Suprapubic skin (tissue), 4 donors: ENCODE results near the gene IL20. TPM values are rescaled to one million over a fixed set of nuclear protein-coding genes. Genes with fewer than 3 reads are reported as not detected.

Experiments used
- DNase-seq, 2 donors: peaks; one replicate each; pipeline ENCODE4 v3.0.0-alpha.2; 2019; ENCODE audit warnings: low spot score in 2 of 2
- H3K27ac ChIP-seq: fragments of 200-600 bp; sonication (generic); one replicate; pipeline ENCODE4 v1.5.1; 2019
- H3K27me3 ChIP-seq: fragments of 200-600 bp; sonication (generic); one replicate; pipeline ENCODE4 v1.5.1; 2019
- H3K36me3 ChIP-seq: fragments of 200-600 bp; sonication (generic); one replicate; pipeline ENCODE4 v1.5.1; 2019
- H3K4me1 ChIP-seq: fragments of 200-600 bp; sonication (generic); one replicate; pipeline ENCODE4 v1.5.1; 2019
- H3K4me3 ChIP-seq: fragments of 200-600 bp; sonication (generic); one replicate; pipeline ENCODE4 v1.5.1; 2019; ENCODE audit warnings: mild to moderate bottlenecking
- H3K9me3 ChIP-seq: fragments of 200-600 bp; sonication (generic); one replicate; pipeline ENCODE4 v1.5.1; 2019
- EP300 ChIP-seq: sonication (generic); formaldehyde crosslinking; IDR thresholded peaks from one replicate; pipeline ENCODE4 v1.6.1; 2017; ENCODE audit warnings: antibody characterized with exemption
- POLR2A ChIP-seq, 2 donors: fragments of 450-650 bp; IDR thresholded peaks; one replicate each; pipeline ENCODE4 v1.6.1; 2017; ENCODE audit warnings: antibody characterized with exemption in 2 of 2, mild to moderate bottlenecking in 2 of 2, moderate library complexity in 2 of 2
- POLR2AphosphoS5 ChIP-seq, 3 donors: sonication (generic); formaldehyde crosslinking; IDR thresholded peaks; one replicate each; pipeline ENCODE4 v1.6.1; 2017; ENCODE audit warnings: antibody characterized with exemption in 3 of 3
- WGBS: methylation state at CpG from one replicate; pipeline ENCODE4 v1.1.5; 2018; 5-methylcytosine and 5-hydroxymethylcytosine counted together
- total RNA-seq, 4 donors: library from RNA; depleted of rRNA; stranded (reverse); fragments of >200 nt; gene quantifications; one replicate each; pipeline ENCODE4 v1.1.0, GENCODE V29; 2016
- TF ChIP-seq, protein P1 (sequence below), 2 donors: fragments of 200-600 bp in 1 of 2; fragments of 450-650 bp in 1 of 2; sonication (generic) in 1 of 2; IDR thresholded peaks; one replicate each; pipeline ENCODE4 v1.5.1; 2016 to 2019; ENCODE audit warnings: antibody characterized with exemption in 2 of 2, mild to moderate bottlenecking in 1 of 2, moderate library complexity in 1 of 2

The IL20 gene
- total RNA-seq, 4 donors from 2014 or later: 0.76 to 1.4 (median 1.0) TPM; not detected in 1

DNA sequence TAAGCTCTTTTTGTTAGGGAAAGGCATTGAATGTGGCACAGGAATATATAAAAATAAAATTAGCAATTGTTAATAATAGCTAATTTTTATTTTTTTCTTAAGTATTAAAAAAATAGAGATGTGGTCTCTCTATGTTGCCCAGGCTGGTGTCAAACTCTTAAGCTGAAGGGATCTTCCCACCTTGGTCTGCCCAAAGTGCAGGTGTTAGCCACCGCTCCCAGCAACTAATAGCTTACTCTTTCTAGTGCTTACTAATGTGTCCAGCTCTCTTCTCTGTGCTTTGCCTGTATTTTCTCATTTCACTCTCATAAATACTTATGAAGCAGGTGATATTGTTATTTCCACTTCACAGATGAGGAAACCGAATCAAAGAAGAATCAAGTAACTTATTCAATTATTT, 18.5 kb downstream of the IL20 start:
- no peak for TF ChIP-seq EP300
- no peak for TF ChIP-seq POLR2AphosphoS5 (IDR thresholded peaks at IDR 0.05)
- TF ChIP-seq POLR2A (IDR thresholded peaks at IDR 0.05): no peak
- TF ChIP-seq, protein P1, sequence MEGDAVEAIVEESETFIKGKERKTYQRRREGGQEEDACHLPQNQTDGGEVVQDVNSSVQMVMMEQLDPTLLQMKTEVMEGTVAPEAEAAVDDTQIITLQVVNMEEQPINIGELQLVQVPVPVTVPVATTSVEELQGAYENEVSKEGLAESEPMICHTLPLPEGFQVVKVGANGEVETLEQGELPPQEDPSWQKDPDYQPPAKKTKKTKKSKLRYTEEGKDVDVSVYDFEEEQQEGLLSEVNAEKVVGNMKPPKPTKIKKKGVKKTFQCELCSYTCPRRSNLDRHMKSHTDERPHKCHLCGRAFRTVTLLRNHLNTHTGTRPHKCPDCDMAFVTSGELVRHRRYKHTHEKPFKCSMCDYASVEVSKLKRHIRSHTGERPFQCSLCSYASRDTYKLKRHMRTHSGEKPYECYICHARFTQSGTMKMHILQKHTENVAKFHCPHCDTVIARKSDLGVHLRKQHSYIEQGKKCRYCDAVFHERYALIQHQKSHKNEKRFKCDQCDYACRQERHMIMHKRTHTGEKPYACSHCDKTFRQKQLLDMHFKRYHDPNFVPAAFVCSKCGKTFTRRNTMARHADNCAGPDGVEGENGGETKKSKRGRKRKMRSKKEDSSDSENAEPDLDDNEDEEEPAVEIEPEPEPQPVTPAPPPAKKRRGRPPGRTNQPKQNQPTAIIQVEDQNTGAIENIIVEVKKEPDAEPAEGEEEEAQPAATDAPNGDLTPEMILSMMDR (IDR thresholded peaks at IDR 0.05): no peak
- H3K36me3 ChIP-seq: no peaks in the 10 kb centered on the region
- H3K27me3 ChIP-seq: peaks cover 2% of the 10 kb centered on the region
- no peak overlapping the region for H3K4me3 ChIP-seq
- H3K27ac ChIP-seq: no peak overlapping the region
- 97% methylated on average over 2 of the region's 2 CpGs for WGBS
- DNase-seq: no peak
- no peaks in the 10 kb centered on the region for H3K9me3 ChIP-seq
- H3K4me1 ChIP-seq: no peaks in the 10 kb centered on the region

DNA sequence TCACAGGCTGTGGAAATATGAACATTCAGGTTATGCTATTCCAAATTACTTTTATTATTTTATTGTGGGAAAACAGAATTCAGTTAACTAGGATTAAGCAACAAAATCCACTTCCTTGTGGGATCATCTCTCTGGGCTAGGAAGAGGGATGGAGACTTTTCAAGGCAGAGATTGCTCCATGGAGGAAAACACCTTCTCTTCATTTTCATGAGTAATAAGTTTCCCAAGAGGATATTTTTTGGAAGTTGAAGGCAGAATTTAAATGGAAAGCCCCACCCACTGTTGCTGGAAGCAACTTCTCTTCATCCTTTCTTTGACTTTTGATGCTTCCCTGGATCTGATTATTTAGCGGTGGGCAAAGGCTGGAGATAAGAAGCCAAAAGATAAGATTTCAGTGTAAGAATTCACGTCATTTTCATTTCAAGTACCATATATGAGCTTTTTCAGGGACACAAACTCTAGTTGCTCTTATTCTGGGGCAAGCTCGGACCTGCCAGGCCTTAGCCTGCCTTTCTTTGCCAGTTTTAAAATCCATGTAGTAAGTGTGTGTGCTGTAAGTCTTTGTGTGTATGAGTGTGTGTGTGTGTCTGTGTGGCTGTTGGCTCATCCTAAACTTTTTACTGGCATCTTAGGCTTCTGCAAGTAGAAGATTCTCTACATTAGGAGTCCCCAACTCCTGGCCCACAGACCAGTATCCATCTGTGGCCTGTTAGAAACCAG, 20.1 kb downstream of the IL20 start:
- no peaks in the 10 kb centered on the region for H3K36me3 ChIP-seq
- peaks cover 6% of the 10 kb centered on the region for H3K4me1 ChIP-seq
- no peak for TF ChIP-seq POLR2AphosphoS5 (IDR thresholded peaks at IDR 0.05)
- TF ChIP-seq, protein P1 (IDR thresholded peaks at IDR 0.05): no peak
- no peak for TF ChIP-seq EP300
- TF ChIP-seq POLR2A (IDR thresholded peaks at IDR 0.05): no peak
- 38% methylated on average over 3 of the region's 3 CpGs for WGBS
- DNase-seq: no peak
- H3K4me3 ChIP-seq: no peak overlapping the region
- no peaks in the 10 kb centered on the region for H3K9me3 ChIP-seq
- H3K27ac ChIP-seq: no peak overlapping the region
- H3K27me3 ChIP-seq: peaks cover 2% of the 10 kb centered on the region

DNA sequence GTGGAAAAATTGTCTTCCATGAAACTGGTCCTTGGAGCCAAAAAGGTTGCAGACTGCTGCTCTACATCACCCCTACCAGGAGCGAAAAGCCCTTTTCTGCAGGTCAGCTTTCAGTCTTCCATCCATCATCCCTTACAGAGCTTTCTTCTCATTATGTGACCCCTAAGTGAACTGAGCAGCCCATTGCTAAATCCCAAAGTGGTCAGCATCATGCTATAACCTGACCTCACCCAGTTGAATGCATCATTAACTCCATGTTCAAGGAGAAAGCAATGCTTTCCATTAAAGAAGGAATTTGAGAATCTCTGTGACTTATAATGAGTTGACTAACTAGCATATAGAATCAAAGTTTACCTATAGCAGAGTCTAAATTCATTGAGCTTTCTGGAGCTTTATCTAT, 21.4 kb downstream of the IL20 start:
- WGBS: 94% methylated on average over 1 of the region's 1 CpG
- no peak for DNase-seq
- peaks cover 11% of the 10 kb centered on the region for H3K4me1 ChIP-seq

DNA sequence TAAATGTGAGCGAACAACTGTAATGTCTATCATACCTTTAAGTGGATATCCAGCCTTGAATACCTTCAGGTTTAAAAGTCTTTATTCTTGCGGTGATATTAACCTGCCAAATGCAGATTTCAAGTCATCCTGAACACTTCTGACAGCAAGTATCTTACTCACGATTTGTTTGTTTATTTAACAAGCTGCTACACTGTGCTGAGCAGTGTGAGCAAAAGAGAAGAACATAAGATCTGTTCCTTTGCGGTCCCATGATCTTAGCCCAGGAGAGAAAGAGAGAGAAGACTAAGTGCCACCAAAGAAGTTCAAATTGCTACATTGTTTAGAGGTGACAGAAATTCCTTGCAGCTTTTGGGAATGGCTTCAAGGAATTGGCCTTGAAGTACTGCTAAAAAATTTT, 22.3 kb downstream of the IL20 start:
- 79% methylated on average over 4 of the region's 4 CpGs for WGBS
- peaks cover 2% of the 10 kb centered on the region for H3K27me3 ChIP-seq
- DNase-seq: no peak
- H3K9me3 ChIP-seq: no peaks in the 10 kb centered on the region
- peaks cover 11% of the 10 kb centered on the region for H3K4me1 ChIP-seq
- no peaks in the 10 kb centered on the region for H3K36me3 ChIP-seq
- TF ChIP-seq POLR2A (IDR thresholded peaks at IDR 0.05) (no peak), EP300 (no peak), POLR2AphosphoS5 (IDR thresholded peaks at IDR 0.05) (no peak)
- TF ChIP-seq, protein P1 (IDR thresholded peaks at IDR 0.05): no peak
- no peak overlapping the region for H3K4me3 ChIP-seq
- H3K27ac ChIP-seq: no peak overlapping the region

More for the DNA sequence above, 21.4 kb downstream of the IL20 start:
- no peak overlapping the region for H3K27ac ChIP-seq
- H3K4me3 ChIP-seq: no peak overlapping the region
- TF ChIP-seq, protein P1 (IDR thresholded peaks at IDR 0.05): no peak
- TF ChIP-seq POLR2AphosphoS5 (IDR thresholded peaks at IDR 0.05) (no peak), EP300 (no peak), POLR2A (IDR thresholded peaks at IDR 0.05) (no peak)
- H3K9me3 ChIP-seq: no peaks in the 10 kb centered on the region
- peaks cover 2% of the 10 kb centered on the region for H3K27me3 ChIP-seq
- H3K36me3 ChIP-seq: no peaks in the 10 kb centered on the region

DNA sequence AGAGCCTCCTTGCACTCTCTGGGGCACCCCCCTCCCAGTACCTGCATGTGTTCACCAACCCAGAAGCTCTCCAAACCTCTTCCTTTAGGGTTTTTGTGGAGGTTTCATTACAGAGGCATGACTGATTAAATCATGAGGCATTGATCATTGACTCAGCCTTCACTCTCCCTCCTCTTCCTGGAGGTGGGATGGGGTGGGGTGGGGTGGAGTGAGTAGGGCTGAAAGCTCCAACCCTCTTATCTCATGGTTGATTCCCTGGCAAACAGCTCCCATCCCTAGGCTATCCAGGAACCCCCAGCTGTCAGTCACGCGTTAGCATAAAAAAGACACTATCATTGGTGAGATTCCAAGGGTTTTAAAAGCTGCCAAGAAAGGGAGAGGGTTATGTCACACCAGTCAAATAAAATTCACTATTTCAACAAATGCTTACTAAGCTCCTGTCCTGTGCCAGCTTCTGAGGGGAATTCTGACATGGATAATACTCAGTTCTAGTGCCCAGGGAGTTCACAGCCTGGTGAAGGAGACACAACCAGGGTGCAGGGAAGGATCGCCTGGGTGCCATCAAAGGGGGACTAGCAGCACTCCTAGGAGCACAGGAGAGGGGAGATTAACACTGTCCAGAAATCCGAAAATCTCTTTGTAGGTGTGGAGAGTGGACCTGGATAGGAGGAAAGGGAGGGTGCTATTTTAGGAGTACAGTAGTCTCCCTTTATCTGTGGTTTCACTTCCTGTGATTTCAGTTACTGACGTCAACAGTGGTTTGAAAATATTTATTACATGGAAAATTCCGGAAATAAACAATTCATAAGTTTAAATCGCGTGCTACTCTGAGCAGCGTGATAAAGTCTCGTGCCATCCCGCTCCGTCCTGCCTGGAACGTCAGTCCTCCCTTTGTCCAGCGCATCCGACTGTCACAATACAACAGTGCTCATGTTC, 25.0 kb downstream of the IL20 start:
- 49% methylated on average over 15 of the region's 15 CpGs for WGBS
- H3K27ac ChIP-seq: no peak overlapping the region
- no peak overlapping the region for H3K4me3 ChIP-seq
- no peaks in the 10 kb centered on the region for H3K27me3 ChIP-seq
- no peak for DNase-seq
- no peaks in the 10 kb centered on the region for H3K9me3 ChIP-seq
- H3K4me1 ChIP-seq: peaks cover 11% of the 10 kb centered on the region
- H3K36me3 ChIP-seq: no peaks in the 10 kb centered on the region
- TF ChIP-seq EP300 (no peak), POLR2A (IDR thresholded peaks at IDR 0.05) (no peak), POLR2AphosphoS5 (IDR thresholded peaks at IDR 0.05) (no peak)
- TF ChIP-seq, protein P1 (IDR thresholded peaks at IDR 0.05): no peak
